HG03025 (cell line): ENCODE results near the gene ZSCAN29.
A peak's percentile ranks its signal among the peaks of the same experiment; 100 is the strongest.

Experiments used
- ATAC-seq: cut with Tn5 transposase; IDR thresholded peaks from one replicate; pipeline ENCODE4 v1.9.1; 2021; ENCODE audit warnings: mild to moderate bottlenecking, moderate library complexity; ENCODE audit not compliant: unreplicated experiment, low FRiP score

The ZSCAN29 gene

DNA sequence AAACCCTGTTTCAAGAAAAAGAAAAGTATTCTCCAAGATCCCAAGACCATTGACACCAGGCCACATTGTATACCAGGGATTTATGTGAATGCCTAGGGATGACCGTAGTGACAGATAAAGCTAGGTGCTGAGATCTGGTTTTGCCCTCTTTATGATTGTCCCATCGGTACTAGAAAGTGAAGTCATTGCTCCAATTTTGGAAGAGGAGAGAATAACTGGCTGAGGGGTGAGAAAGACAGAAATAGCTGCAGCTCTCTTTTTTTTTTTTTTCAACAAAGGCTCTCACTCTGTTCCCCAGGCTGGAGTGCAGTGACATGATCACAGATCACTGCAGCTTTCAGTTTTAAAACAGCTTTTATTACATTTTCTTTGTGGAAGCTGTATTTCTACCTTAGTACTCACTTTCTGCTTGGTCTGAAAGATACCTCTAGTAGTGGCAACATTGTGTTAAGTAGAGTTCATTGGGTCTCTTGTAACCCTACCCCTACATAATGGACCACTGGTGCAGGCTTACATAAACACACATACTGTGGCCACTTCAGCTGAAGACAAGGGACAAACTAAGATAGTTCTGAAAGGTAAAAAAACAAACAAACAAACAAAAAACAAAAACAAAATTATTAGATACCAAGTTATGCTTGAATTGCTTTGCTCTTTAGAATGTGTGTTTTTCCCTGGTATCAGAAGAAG lies 18.0 kb downstream of the ZSCAN29 start:
- no peak for ATAC-seq

DNA sequence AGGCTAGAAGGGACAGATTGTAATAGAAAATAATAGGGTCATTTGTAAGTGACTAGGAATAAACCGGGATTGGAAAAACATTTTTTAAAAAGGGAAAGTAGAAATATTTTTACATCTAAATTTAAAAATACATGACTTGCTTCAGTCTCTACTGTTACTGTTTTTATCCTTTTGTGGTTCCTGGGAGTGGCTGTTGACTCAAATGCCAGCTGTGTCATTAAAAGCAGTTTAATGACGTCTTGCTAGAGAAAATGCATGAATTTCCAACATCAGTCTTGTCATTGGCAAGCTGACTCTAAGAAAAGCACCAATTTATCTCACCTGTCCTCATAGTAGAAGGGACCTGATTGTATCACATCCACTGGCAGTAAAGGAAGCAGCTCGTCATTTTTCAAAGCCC lies 23.7 kb downstream of the ZSCAN29 start:
- no peak for ATAC-seq

- ATAC-seq = no peak
Measured at GRCh38 chr15:43346305-43346704, 24.5 kb downstream of the ZSCAN29 start.

- ATAC-seq = peak; percentile 27
Measured at GRCh38 chr15:43330780-43331087, 40.1 kb downstream of the ZSCAN29 start.

DNA sequence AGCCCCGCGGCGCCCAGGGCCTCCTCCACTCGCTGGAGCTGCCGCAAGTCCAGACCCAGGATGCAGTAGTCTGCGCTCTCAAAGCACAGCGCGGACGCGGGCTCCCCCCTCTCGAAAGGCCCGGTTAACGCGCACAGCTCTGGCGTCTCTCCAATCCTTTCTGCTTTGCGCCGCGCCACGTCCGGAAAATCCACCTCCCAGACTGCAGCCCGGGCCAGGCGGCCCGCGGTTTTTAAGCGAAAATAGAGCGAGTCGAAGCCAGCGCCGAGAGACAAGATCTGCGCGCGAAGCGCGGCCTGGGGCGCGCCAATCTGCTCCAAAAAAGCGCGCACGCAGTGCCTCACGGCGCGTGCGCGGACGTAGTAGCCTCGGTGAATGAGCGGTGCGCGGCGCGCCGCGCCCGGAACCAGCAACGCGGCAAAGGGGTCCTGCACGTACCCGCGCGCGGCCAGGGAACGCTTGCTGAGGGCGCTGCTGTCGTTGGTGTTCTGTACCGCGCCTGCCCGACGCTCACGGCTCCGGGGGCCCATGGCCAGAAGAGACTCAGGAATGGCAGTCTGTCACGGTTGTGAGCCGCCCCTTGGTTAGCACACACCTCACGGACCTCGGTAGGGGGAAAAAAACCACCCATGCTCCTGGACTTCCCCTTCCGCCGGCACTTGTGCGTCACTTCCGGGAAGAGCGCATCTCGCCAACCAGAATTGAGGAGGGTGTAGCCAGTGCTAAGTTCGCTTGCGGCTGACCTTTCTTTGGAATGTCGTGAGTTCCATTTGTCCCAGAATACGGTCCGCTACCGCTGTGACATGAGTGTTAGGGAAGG lies 40.7 kb downstream of the ZSCAN29 start, which contains the start of gene LCMT2:
TSS of gene LCMT2 (minus strand) at position 614 of the 820 bp plus-strand sequence. CDS start at position 530, 84 bp downstream.
- peak; percentile 89 for ATAC-seq

DNA sequence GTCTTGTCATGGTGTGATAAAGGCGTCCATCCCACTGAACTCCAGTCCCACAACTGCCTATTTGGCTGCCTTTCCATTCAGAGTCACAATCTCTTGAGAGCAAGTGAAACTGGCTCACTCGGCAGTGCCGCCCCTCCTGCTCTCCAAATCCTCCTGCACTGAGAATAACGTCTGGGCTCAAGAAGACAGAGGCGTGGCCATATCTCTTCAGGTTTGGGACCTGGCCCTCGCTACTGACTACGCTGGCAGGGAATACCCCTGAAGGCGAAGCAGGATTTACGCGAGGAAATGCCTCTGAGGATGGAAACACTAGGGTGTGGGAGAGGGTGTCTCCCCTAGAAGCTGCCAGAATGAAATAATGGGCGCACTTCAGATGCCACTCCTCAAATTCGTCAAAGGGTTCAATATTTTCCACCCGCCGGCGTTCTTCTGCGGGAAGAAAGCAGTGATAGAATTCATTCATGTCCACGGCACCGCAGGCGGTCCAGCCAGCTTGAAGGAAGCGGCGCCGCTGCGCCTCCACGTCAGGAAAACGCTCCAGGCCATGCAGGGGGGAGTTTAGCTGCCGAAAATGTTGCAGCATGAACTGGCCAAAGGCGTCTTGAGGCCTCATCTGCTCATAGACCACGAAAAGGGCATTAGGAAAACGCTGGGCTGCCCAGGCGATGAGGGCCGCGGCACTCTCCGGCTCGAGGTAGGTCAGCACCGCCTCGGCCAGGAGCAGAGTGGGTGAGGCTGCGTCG lies 41.5 kb downstream of the ZSCAN29 start:
- no peak for ATAC-seq

DNA sequence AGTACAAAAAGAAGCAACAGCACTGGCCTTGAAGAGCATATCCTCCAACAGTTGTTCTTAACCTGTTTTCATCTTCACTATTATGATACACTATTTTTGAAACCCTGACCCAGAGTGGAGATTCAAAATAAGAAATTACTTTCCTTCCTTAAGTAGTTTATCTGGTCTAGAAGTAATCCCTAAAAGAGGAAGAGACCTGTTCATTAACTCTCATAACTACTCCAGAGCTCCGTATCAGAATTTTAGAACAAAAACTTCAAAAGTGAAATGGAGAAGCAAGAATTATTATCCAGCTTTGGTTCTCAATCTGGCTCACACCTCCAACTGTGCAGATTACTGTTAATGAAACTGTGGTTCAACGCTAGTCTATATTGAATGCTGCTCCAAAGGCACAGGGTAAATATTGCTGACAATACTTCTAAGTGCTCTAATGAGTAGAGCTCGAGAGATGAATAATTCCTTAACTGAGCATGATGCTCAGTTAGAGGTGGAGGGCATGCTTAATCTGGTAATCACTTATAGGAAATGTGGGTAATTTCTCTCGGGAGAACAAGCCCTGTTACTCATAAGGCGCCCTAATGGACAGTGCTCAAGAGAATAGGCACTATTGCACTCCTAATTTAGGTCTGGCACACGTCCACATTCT lies 45.7 kb downstream of the ZSCAN29 start:
- ATAC-seq = no peak

DNA sequence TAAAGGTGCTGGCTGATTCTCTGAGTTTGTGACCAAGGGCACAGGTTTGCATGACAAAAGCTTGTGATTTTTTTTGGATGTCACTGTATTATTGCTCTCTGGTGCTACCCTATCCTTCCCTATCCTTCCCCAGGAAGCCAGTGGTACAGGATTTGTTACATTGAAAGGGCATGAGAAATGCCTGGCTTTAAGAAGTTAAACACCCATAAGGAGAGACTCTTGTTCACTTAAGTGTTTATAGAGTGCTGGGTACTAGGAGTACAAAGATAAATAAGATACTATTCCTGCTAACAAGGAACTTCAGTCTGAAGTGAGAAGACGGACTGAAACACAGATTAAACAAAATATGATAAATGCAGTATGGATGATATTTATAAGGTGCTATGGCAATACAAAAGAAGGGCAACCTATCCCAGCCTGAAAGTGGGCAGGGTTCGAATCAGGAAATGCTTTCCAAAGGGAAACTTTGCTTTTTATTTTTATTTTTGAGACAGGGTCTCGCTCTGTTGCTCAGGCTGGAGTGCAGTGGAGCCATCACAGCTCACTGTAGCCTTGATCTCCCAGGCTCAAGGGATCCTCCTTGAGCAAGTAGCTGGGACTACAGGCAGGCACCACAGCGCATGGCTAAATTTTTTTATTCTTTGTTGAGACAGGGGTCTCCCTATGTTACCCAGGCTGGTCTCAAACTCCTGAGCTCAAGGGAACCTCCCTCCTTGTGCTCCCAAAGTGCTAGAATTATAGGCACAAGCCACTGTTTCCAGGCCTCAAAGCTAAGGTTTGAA lies 51.7 kb downstream of the ZSCAN29 start:
- no peak for ATAC-seq

DNA sequence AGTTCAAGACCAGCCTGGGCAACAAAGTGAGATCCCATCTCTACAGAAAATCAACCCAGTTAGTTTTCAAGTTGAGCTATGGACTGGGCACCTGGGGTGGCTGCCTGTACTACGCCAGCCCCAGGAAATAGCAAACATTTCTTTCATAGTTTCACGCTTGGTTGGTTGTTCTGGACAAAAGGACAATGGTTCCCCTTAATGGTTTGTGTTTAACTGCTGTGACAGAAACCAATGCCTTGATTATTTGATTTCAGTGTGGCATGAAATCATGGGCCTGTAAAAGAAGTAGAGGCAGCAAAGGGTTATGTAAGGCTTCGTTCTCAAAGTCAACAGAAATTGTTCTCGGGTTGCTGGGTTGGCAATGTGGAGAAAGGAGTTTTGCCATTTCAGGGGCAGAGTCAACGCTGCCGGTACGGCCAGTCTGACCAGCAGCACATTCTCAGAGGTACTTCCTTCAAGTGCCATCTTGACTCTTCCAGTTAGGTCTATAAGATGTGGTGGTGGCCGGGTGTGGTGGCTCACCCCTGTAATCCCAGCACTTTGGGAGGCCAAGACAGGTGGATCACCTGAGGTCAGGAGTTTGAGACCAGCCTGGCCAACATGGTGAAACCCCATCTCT lies 53.2 kb downstream of the ZSCAN29 start:
- no peak for ATAC-seq

DNA sequence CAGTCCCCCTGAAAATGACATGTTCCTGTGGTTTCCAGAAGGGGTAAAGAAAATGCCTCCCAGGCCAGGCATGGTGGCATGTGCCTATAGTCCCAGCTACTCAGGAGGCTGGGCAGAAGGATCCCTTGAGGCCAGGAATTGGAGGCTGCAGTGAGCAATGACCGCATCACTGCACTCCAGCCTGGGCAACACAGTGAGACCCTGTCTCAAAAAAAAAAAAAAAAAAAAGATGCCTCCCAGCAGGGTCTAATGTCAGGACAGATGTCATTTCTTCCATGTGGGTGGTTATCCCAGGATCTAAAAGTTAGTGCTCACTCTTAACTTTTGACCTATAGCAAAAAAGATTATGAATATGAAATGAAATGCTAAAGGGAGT lies 53.9 kb downstream of the ZSCAN29 start:
- ATAC-seq = no peak

GRCh38 chr15:43316016-43316970 lies 54.5 kb downstream of the ZSCAN29 start:
- ATAC-seq = no peak

- ATAC-seq = no peak
Measured at GRCh38 chr15:43314171-43314570, 56.7 kb downstream of the ZSCAN29 start.

GRCh38 chr15:43312378-43312777 lies 58.5 kb downstream of the ZSCAN29 start:
- ATAC-seq = no peak
